GM19025 (cell line): ENCODE results near the gene OCEL1.
"Not testable (repeated sequence)": the region's sequence is repeated elsewhere in the genome, so short reads cannot be mapped to it uniquely, and the experiment has no call there.

Experiments used
- ATAC-seq: cut with Tn5 transposase; IDR thresholded peaks from one replicate; pipeline ENCODE4 v1.9.1; 2021; ENCODE audit warnings: mild to moderate bottlenecking, low read depth, moderate library complexity; ENCODE audit not compliant: unreplicated experiment

Gene OCEL1, protein sequence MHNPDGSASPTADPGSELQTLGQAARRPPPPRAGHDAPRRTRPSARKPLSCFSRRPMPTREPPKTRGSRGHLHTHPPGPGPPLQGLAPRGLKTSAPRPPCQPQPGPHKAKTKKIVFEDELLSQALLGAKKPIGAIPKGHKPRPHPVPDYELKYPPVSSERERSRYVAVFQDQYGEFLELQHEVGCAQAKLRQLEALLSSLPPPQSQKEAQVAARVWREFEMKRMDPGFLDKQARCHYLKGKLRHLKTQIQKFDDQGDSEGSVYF

DNA sequence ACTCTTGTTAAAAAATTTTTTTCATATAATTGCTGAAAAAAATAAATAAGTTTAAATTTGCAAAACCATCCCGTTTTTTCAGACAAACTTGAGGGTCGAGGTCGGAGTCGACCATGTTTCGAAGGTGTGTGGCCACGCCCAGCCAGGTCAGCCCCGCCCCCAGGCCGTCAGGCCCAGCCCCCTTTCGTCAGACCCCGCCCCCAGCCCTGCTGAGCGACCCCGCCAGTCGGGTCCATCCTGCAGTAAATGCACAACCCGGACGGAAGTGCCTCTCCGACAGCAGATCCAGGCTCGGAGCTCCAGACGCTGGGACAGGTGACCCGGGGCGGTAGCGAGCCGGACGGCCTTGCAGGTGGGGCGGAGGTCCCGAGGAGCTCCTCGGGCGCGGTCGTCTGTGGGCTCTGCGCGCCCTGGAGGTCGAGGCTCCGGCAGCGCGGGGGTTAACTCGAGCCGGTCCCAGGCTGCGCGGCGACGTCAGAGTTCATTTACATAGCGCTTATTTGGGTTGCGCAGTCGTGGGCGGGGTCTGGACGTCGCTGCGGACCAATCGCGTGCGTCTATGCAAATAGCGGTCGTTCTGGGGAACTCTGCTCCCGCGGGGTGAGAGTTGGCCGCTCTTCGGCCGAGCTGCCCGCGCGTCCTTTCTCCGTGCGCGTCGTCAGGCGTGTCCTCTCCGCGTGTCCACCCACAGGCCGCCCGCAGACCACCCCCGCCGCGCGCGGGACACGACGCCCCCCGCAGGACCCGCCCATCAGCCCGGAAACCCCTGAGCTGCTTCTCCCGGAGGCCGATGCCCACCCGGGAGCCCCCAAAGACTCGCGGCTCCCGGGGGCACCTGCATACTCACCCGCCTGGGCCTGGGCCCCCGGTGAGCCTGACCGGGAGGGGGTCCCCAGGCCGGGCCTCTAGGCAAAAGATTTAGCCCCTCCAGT lies at the start of gene OCEL1:
Gene OCEL1 (plus strand): TSS at position 225 of the 932 bp plus-strand sequence. CDS start 22 bp downstream, at position 247.
- peak; percentile 90 for ATAC-seq

DNA sequence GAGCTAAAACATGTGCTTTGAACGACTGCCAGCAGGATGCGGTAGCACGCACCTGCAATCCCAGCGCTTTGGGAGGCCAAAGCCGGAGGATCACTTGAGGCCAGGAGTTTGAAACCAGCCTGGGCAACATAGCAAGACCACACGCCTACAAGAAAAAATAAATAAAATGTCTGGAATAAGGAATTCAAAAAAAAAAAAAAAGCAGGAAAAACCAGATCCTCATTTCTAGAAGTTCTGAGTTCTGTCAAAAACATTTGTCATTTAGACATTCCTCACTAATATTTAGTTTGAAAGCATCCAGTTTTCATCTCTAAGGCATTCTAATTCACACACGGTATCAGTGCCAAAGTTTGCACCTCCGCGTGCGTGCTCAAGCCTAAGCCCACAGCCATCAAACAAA lies 47.7 kb upstream of the OCEL1 start:
- no peak for ATAC-seq

DNA sequence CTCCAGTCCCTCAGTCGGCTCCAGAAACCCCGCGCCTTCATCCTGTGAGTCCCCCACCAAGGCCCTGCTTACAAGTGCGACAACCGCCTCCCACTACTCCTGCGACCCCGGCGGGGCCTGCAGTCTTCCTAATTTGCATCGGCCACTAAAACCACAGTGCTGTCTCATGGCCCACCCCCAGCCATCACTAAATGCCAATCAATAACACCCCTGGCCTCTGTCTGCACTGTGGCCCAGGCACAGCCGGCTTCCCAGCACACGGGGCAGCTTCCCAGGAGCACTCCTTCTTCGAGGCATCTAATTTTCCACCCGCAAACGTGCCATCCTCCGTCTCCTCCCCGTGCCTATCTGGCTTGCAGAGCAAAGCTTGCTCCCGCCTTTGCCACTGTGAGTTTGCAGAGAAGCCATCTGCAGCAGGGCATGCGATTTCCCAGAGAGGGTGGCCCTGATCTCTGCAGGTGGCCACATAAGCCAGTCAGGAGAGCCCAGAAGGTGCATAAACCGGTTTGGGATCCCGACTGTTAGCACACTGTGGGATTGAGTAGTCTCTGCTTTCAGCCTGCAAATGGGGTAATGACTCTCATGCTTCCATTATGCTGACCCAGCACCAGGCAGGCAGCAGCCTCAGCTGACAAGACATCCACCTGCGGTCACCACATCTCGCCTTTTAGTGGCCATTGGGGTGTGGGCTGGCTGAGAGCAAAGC lies 44.9 kb upstream of the OCEL1 start:
- no peak for ATAC-seq

DNA sequence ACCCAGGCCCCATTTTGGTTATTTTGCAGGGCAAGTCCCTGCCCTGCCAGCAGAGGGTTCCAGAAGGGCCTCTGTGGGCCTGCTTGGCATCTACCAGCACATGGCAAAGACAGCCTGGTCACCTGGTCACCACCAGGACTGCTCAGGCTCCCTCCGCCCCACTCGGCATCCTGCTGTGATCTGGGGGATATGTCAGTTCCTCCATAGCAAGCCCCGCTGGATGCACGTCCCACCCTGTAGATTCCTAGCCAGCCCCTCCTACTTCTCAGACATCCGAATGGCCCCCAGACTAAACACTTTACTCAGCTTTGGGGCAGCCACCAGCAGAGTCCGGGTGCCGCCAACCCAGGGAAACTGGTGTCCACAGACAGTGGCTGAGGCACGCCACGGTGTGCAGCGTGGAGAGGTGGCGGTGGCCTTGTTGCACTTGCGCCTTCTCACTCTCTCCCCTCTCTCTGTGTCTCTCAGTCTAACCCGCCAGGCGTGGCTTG lies 42.7 kb upstream of the OCEL1 start:
- no peak for ATAC-seq

DNA sequence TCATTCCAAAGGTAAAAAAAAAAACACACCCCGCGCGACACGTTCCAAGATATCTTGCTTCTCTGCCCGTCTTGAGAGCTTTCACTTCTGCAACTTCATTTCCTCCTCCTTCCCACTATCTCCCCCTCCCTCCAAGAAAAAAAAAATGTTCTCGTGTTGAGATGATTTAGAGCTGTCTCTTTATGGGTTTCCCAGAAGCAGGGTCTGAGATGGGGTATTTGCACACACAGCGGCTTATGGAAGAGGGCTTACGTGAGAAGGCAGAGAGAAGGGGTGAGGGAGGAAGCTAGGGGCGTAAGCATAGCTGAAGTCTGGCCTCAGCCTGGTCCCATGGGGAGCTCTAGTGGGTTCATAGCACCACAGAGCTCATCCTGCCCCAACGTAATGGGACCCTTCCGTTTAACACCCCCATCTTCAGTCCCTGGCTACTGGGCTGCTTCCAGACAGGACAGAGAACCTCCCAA lies 42.1 kb upstream of the OCEL1 start:
- ATAC-seq: no peak

DNA sequence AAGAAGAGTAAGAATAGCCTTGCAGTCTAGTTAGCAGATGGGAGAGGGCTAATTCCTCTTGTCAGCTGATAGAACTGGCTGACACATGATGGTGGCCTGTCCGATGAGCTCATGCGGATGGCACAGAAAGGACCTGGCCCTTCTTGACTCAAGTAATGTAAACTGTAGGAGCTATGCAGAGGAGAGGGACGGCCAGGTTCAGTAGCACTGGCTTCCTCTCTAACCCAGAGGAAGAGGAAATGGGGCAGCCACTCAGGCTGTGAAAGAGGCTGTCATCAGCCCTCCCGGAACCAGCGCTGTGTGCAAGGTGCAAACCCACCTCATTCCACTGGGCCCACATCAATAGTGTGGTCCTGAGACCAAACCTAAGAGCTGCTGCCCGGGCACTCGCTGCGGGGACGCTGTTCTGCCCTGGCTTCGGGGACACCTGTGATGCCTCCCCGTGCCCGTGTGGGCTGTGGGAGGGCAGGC lies 41.6 kb upstream of the OCEL1 start:
- no peak for ATAC-seq

DNA sequence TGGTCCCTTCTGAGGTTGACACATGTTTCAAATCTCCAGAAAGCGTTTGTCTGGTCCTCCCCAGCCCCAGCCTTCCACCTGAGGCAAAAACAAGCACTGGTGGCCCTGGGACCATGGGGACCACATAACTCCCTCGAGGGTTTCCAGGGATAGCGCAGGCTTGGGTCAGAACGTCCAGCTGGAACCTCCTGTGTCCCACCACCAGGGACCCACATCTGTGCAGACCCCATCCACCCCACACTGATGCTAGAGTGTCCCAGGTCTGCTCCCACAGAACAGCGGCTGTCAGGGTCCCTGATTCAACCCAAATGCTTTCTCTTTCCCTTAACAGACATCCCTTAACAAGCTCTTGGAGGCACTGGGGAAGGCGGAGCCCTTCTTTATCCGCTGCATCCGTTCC lies 40.4 kb upstream of the OCEL1 start:
- no peak for ATAC-seq

DNA sequence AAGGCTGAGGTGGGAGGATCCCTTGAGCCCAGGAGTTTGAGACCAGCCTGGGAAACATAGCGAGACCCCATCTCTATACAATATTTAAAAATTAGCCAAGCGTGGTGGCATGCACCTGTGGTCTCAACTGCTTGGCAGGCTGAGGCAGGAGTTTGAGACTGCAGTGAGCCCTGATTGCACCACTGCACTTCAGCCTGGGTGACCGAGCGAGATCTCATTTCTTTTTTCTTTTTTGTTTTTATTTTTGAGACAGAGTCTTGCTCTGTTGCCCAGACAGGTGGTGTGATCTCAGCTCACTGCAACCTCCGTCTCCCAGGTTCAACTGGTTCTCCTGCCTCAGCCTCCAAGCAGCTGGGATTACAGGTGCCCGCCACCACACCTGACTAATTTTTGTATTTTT lies 34.3 kb upstream of the OCEL1 start:
- not testable (repeated sequence) for ATAC-seq

DNA sequence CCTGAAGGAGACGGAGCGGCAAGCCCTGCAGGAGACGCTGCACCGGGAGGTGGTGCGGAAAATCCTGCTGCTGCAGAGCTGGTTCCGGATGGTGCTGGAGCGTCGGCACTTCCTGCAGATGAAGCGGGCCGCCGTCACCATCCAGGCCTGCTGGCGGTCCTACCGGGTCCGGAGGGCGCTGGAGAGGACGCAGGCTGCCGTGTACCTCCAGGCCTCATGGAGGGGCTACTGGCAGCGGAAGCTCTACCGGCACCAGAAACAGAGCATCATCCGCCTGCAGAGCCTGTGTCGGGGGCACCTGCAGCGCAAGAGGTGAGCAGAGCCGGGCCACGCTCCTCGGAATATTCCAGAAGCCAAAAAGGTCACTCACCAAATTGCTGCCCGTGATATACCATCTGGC lies 33.3 kb upstream of the OCEL1 start:
- ATAC-seq: no peak

DNA sequence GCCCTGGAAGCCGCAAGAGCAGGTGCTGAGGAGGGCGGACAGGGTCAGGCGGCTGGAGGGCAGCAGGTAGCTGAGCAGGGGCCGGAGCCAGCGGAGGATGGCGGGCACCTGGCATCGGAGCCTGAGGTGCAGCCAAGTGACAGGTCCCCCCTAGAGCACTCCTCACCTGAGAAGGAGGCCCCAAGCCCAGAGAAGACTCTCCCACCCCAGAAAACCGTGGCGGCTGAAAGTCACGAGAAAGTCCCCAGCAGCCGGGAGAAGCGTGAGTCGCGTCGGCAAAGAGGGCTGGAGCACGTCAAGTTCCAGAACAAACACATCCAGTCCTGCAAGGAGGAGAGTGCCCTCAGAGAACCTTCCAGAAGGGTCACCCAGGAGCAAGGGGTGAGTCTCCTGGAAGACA lies 31.4 kb upstream of the OCEL1 start:
- no peak for ATAC-seq

DNA sequence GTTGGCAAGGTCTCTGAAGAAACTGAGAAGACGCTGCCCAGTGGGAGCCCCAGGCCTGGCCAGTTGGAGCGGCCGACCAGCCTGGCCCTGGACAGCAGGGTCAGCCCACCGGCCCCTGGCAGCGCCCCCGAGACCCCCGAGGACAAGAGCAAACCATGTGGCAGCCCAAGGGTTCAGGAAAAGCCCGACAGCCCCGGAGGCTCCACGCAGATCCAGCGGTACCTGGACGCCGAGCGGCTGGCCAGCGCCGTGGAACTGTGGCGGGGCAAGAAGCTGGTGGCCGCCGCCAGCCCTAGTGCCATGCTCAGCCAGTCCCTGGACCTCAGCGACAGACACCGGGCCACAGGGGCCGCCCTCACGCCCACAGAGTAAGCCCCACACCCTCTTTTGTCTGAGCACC lies 30.9 kb upstream of the OCEL1 start:
- ATAC-seq: no peak

DNA sequence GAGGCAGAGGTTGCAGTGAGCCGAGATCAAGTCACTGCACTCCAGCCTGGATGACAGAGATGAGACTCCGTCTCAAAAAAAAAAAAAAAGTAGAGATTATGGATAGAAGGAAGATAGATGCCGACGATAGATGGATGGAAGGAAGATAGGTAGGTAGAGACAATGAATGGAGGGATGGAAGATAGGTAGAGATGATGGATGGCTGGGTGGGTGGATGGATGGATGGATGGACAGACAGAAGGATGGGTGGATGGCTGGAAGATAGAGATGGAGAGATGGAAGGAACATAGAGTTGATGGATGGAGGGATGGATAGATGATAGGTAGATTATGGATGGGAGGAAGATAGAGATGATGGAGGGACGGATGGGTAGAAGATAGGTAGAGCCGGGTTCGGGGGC lies 29.4 kb upstream of the OCEL1 start:
- ATAC-seq: no peak

DNA sequence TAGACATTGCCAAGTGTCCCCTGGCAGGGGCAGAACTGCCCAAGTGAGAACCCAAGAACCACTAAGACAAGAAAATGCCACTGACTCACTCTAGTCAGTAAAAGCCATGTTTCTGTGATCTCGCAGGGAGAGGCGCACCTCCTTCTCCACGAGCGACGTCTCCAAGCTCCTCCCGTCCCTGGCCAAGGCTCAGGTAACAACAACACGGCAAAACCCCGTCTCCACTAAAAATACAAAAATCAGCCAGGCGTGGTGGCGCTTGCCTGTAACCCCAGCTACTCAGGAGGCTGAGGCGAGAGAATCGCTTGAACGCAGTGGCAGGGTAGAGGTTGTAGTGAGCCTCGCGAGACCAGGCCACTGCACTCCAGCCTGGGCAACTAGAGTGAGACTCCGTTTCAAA lies 28.4 kb upstream of the OCEL1 start:
- no peak for ATAC-seq

DNA sequence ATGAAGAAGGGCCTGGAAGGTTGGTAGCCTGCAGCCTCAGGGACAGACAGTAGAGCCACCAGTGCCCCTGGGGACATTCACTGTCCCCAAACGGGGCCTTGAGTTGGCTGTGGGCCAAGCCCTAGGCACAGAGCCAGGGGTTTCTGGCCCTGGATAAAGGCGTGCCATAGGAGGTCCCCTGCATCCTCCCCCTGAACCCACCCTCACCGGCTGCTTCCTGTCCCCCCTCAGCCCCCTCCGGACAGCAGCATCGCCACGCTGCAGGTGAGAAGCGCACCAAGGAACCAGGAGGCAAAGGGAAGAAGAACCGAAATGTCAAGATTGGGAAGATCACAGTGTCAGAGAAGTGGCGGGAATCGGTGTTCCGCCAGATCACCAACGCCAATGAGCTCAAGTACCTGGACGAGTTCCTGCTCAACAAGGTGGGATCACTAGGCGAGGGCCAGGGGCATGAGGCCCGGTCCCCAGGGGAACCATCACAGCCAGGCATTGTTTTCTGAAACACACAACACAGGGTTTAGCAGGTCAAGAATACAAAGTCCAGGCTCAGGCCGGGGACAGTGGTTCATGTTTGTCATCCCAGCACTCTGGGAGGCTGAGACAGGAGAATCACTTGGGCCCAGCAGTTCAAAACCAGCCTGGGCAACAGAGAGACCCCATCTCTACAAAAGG lies 25.5 kb upstream of the OCEL1 start:
- no peak for ATAC-seq

DNA sequence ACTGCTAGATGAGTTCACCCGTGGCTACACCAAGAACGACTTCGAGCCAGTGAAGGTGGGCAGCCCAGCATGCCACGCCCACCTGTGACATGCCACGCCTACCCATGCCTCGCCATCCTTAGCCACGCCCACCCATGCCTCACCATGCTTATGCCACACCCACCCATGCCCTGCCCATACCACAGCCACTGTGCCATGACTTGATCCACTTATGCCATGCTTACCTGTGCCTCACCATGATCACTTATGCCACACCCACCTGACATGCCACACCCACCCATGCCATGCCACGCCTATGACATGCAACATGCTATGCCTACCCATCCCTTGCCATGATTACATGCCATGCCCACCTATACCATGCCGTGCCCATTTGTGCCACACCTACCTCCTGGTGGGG lies 23.8 kb upstream of the OCEL1 start:
- no peak for ATAC-seq

DNA sequence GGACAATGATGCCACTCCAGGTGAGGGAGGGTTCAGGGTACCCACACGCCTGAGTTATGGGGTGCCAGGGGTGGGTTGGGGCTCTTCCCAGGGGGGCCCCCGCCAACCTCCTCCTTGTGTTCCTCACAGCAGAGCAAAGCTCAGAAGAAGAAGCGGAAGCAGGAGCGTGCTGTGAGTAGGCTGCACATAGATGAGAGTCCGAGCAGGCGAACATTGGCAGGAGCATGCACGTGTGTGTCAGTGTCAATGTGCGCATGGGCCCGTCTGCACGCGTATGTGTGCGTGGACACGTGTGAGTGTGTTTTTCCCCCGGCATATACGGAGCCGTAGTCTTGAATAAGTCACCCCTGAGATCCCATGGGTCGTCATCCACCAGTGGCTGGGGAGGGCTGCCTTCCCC lies 23.3 kb upstream of the OCEL1 start:
- no peak for ATAC-seq

DNA sequence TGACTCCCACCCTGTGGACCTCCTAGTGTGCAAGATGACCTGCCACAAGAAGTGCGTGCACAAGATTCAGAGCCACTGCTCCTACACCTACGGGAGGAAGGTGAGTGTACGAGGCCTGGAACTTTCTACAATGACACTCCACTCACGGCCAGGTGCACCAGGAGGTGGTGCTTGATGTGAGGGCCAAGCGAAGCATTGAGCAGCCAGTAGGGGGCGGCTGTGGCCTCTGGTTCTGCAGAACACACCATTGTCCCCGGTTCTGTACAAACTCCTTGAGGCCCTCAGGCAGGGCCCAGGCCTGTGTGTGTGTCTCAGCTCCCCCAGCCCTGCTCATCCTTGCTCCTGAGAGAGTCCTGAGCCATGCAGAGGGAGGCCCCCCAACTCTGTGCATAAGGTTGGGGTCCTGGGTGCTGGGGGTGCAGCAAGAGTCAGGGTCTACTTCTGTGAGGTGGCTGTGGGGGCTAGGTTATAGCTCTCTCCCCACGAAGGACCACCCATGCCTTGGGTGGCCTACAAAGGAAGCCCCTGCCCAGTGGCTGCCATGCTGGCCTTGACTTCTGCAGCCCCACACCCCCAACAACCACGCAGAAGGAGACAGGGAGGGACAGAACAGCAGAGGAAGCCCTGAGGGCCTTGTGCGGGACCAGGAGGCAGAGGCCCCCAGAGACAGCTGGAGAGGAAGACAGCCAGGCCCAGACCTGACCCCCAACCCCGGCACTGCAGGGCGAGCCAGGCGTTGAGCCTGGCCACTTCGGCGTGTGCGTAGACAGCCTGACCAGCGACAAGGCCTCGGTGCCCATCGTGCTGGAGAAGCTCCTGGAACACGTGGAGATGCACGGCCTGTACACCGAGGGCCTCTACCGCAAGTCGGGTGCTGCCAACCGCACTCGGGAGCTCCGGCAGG lies 20.5 kb upstream of the OCEL1 start:
- ATAC-seq: no peak

DNA sequence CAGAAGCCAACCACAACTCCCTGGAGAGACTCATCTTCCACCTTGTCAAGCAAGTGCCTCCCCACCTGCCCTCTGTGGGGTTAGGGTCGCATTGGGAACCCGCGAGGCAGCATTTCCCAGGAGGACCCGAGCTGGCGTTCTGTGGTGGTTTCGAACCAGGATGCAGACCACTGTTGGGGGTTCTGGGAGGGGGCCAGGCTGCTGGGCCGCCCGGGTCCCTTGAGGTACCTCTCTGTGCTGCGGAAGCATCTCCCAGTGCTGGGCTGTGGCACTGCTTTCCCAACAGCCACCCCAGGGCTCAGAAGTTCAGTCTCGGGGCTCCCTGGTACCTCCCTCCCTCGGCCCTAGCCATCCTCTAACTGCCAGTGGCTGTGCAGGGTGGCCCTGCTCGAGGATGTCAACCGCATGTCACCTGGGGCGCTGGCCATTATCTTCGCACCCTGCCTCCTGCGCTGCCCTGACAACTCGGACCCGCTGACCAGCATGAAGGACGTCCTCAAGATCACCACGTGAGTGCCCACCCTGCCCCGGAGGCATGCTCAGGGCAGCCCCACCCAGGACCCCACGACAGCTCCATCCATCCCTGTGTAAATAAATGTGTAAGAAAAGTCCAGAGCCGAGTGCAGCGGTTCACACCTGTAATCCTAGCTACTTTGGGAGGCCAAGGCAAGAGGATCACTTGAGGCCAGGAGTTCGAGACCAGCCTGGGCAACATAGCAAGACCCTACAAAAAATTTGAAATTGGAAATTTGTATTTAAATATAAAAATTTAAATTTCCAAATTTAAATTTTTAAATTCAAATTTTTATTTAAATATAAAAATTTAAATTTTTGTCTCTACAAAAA lies 19.1 kb upstream of the OCEL1 start:
- ATAC-seq: no peak
